Measurements from ENCODE around the gene SLC7A5.

GRCh38 chr16:87860553-87861299 is 8.6 kb downstream of the SLC7A5 start:
- TF ChIP-seq LEF1 (IDR thresholded peaks at IDR 0.05; ENCODE audit: borderline replicate concordance) (no peak), PKNOX1 (IDR thresholded peaks at IDR 0.05) (no peak), TARDBP (IDR thresholded peaks at IDR 0.05) (no peak), L3MBTL2 (conservative IDR thresholded peaks at IDR 0.05) (no peak), SP1 (IDR thresholded peaks at IDR 0.05) (no peak), ZNF384 (IDR thresholded peaks at IDR 0.05) (no peak), FOXK2 (IDR thresholded peaks at IDR 0.05) (no peak), FOXM1 (IDR thresholded peaks at IDR 0.05; ENCODE audit: borderline replicate concordance) (no peak), HDGF (IDR thresholded peaks at IDR 0.05; ENCODE audit: borderline replicate concordance) (no peak), SUZ12 (IDR thresholded peaks at IDR 0.05) (no peak), NFRKB (IDR thresholded peaks at IDR 0.05) (no peak)

All from HEK293T (cell line).